Activated CD4-positive, alpha-beta T cell treated with anti-CD3 and anti-CD28 coated beads for 36 hours (primary cell): Measurements from ENCODE around the gene CACNA2D3. TPM values are rescaled to one million over a fixed set of nuclear protein-coding genes. Genes with fewer than 3 reads are reported as not detected.

Experiments used
- ATAC-seq: fragments of 200-7000 bp; cut with Tn5 transposase; one replicate; pipeline ENCODE4 v1.10.0; 2021; ENCODE audit warnings: mild to moderate bottlenecking, moderate library complexity
- CTCF ChIA-PET: fragments of 350-600 bp; sonication (Branson Sonifier 250); formaldehyde crosslinking; loops from one replicate; lab custom pipeline; 2021; ENCODE audit warnings: antibody characterized with exemption; lab: Charles Lee
- POLR2A ChIA-PET: fragments of 350-600 bp; sonication (Branson Sonifier 250); formaldehyde crosslinking; loops from one replicate; lab custom pipeline; 2021; ENCODE audit warnings: antibody characterized with exemption, inconsistent platforms; lab: Charles Lee
- DNase-seq: peaks from one replicate; pipeline ENCODE4 v3.0.0-alpha.2; 2020
- H3K27ac Mint-ChIP-seq: one replicate; pipeline ENCODE4 v1.8.0; 2021; ENCODE audit warnings: mixed read lengths
- H3K27me3 Mint-ChIP-seq: one replicate; pipeline ENCODE4 v1.8.0; 2021; ENCODE audit warnings: mixed read lengths
- H3K36me3 Mint-ChIP-seq: one replicate; pipeline ENCODE4 v1.8.0; 2021; ENCODE audit warnings: low read depth, mixed read lengths
- H3K4me1 Mint-ChIP-seq: one replicate; pipeline ENCODE4 v1.8.0; 2021; ENCODE audit warnings: mixed read lengths
- H3K4me3 Mint-ChIP-seq: one replicate; pipeline ENCODE4 v1.8.0; 2021; ENCODE audit warnings: mild to moderate bottlenecking, moderate library complexity, mixed read lengths
- H3K9me3 Mint-ChIP-seq: one replicate; pipeline ENCODE4 v1.8.0; 2021; ENCODE audit warnings: low read depth, mixed read lengths
- intact Hi-C, 2 experiments: fragments of 100-400 bp; cut with DNase I in 1 of 2; cut with micrococcal nuclease in 1 of 2; formaldehyde crosslinking; loops; one replicate each; pipeline versions ENCODE4 v1.14.2 to v1.15.1; 2022 to 2024; cut with DNase I, micrococcal nuclease
- total RNA-seq, 2 experiments: library from RNA; stranded (reverse); gene quantifications; one replicate each; pipeline ENCODE4 v1.2.3, GENCODE V29; 2021

CACNA2D3 gene
- total RNA-seq, 2 experiments from 2014 or later, result not detected

GRCh38 chr3:54550221-54550977 lies 428.0 kb downstream of the CACNA2D3 start:
- Mint-ChIP-seq H3K27me3 (peaks cover 5% of the 10 kb centered on the region), H3K9me3 (no peaks in the 10 kb centered on the region), H3K4me3 (no peak overlapping the region), H3K27ac (no peak overlapping the region), H3K36me3 (no peaks in the 10 kb centered on the region), H3K4me1 (no peaks in the 10 kb centered on the region)
- DNase-seq (no peak), ATAC-seq (no peak)
- intact Hi-C loops, result no loop called here
- ChIA-PET POLR2A (no interaction called here), CTCF (no interaction called here)

GRCh38 chr3:54556630-54557029 lies 434.3 kb downstream of the CACNA2D3 start:
- Mint-ChIP-seq H3K4me3 (no peak overlapping the region), H3K36me3 (no peaks in the 10 kb centered on the region), H3K4me1 (no peaks in the 10 kb centered on the region), H3K27me3 (no peaks in the 10 kb centered on the region), H3K27ac (no peak overlapping the region), H3K9me3 (no peaks in the 10 kb centered on the region)
- ChIA-PET POLR2A (no interaction called here), CTCF (no interaction called here)
- no peak for DNase-seq
- intact Hi-C loops, result no loop called here
- ATAC-seq, result no peak

GRCh38 chr3:54557538-54558428 lies 435.4 kb downstream of the CACNA2D3 start:
- DNase-seq (no peak), ATAC-seq (no peak)
- intact Hi-C loops, result no loop called here
- H3K27ac Mint-ChIP-seq, result no peak overlapping the region
- no peaks in the 10 kb centered on the region for H3K27me3 Mint-ChIP-seq
- H3K36me3 Mint-ChIP-seq, result no peaks in the 10 kb centered on the region
- no peaks in the 10 kb centered on the region for H3K9me3 Mint-ChIP-seq
- no peak overlapping the region for H3K4me3 Mint-ChIP-seq
- no peaks in the 10 kb centered on the region for H3K4me1 Mint-ChIP-seq
- ChIA-PET CTCF (no interaction called here), POLR2A (no interaction called here)

- no peak overlapping the region for H3K4me3 Mint-ChIP-seq
- CTCF ChIA-PET, result no interaction called here
These were observed 441.3 kb downstream of the CACNA2D3 start for GRCh38 chr3:54563501-54564200.

GRCh38 chr3:54564374-54564925 lies 442.1 kb downstream of the CACNA2D3 start:
- ChIA-PET CTCF (no interaction called here), POLR2A (no interaction called here)
- Mint-ChIP-seq H3K36me3 (no peaks in the 10 kb centered on the region), H3K9me3 (no peaks in the 10 kb centered on the region), H3K4me1 (no peaks in the 10 kb centered on the region), H3K27me3 (no peaks in the 10 kb centered on the region), H3K4me3 (no peak overlapping the region), H3K27ac (no peak overlapping the region)
- ATAC-seq (no peak), DNase-seq (no peak)
- intact Hi-C loops, result no loop called here

More at GRCh38 chr3:54563501-54564200, 441.3 kb downstream of the CACNA2D3 start:
- Mint-ChIP-seq H3K4me1 (no peaks in the 10 kb centered on the region), H3K27me3 (no peaks in the 10 kb centered on the region), H3K27ac (no peak overlapping the region), H3K9me3 (no peaks in the 10 kb centered on the region), H3K36me3 (no peaks in the 10 kb centered on the region)
- POLR2A ChIA-PET, result no interaction called here
- intact Hi-C loops, result no loop called here
- DNase-seq (no peak), ATAC-seq (no peak)

- Mint-ChIP-seq H3K4me1 (no peaks in the 10 kb centered on the region), H3K36me3 (no peaks in the 10 kb centered on the region), H3K9me3 (no peaks in the 10 kb centered on the region), H3K27ac (no peak overlapping the region), H3K4me3 (no peak overlapping the region), H3K27me3 (no peaks in the 10 kb centered on the region)
- ChIA-PET CTCF (no interaction called here), POLR2A (no interaction called here)
- intact Hi-C loops, result no loop called here
- no peak for DNase-seq
- ATAC-seq, result no peak
These were observed 443.6 kb downstream of the CACNA2D3 start for GRCh38 chr3:54565956-54566355.

- H3K9me3 Mint-ChIP-seq, result no peaks in the 10 kb centered on the region
- ChIA-PET CTCF (no interaction called here), POLR2A (no interaction called here)
- H3K36me3 Mint-ChIP-seq, result no peaks in the 10 kb centered on the region
- no peak overlapping the region for H3K4me3 Mint-ChIP-seq
- no peak for DNase-seq
- no peaks in the 10 kb centered on the region for H3K4me1 Mint-ChIP-seq
- H3K27ac Mint-ChIP-seq, result no peak overlapping the region
- no peaks in the 10 kb centered on the region for H3K27me3 Mint-ChIP-seq
- intact Hi-C loops, result no loop called here
- ATAC-seq, result no peak
These were observed 445.6 kb downstream of the CACNA2D3 start for GRCh38 chr3:54567949-54568348.

GRCh38 chr3:54570008-54570407 lies 447.7 kb downstream of the CACNA2D3 start:
- Mint-ChIP-seq H3K36me3 (no peaks in the 10 kb centered on the region), H3K27ac (no peak overlapping the region), H3K27me3 (no peaks in the 10 kb centered on the region), H3K4me3 (no peak overlapping the region), H3K4me1 (no peaks in the 10 kb centered on the region), H3K9me3 (no peaks in the 10 kb centered on the region)
- ATAC-seq (no peak), DNase-seq (no peak)
- ChIA-PET POLR2A (no interaction called here), CTCF (no interaction called here)
- intact Hi-C loops, result no loop called here

- H3K9me3 Mint-ChIP-seq, result no peaks in the 10 kb centered on the region
- H3K4me1 Mint-ChIP-seq, result no peaks in the 10 kb centered on the region
- intact Hi-C loops, result no loop called here
- ATAC-seq (no peak), DNase-seq (no peak)
- H3K27me3 Mint-ChIP-seq, result no peaks in the 10 kb centered on the region
- no peaks in the 10 kb centered on the region for H3K36me3 Mint-ChIP-seq
- H3K4me3 Mint-ChIP-seq, result no peak overlapping the region
- POLR2A ChIA-PET, result no interaction called here
- CTCF ChIA-PET, result no interaction called here
- no peak overlapping the region for H3K27ac Mint-ChIP-seq
These were observed 450.0 kb downstream of the CACNA2D3 start for GRCh38 chr3:54572197-54572895.

GRCh38 chr3:54573858-54574257 lies 451.5 kb downstream of the CACNA2D3 start:
- Mint-ChIP-seq H3K36me3 (no peaks in the 10 kb centered on the region), H3K27me3 (no peaks in the 10 kb centered on the region), H3K27ac (no peak overlapping the region), H3K4me1 (no peaks in the 10 kb centered on the region), H3K4me3 (no peak overlapping the region), H3K9me3 (no peaks in the 10 kb centered on the region)
- POLR2A ChIA-PET, result no interaction called here
- intact Hi-C loops, result no loop called here
- DNase-seq, result no peak
- CTCF ChIA-PET, result no interaction called here
- no peak for ATAC-seq
